ENCODE results near the gene PCBP3. TPM values are rescaled to one million over a fixed set of nuclear protein-coding genes. Genes with fewer than 3 reads are reported as not detected.
A peak's percentile ranks its signal among the peaks of the same experiment; 100 is the strongest.
"Not testable (repeated sequence)": the region's sequence is repeated elsewhere in the genome, so short reads cannot be mapped to it uniquely, and the experiment has no call there.

Gene PCBP3
- total RNA-seq, 2 experiments from 2014 or later, result 1.3 to 1.4 TPM

DNA sequence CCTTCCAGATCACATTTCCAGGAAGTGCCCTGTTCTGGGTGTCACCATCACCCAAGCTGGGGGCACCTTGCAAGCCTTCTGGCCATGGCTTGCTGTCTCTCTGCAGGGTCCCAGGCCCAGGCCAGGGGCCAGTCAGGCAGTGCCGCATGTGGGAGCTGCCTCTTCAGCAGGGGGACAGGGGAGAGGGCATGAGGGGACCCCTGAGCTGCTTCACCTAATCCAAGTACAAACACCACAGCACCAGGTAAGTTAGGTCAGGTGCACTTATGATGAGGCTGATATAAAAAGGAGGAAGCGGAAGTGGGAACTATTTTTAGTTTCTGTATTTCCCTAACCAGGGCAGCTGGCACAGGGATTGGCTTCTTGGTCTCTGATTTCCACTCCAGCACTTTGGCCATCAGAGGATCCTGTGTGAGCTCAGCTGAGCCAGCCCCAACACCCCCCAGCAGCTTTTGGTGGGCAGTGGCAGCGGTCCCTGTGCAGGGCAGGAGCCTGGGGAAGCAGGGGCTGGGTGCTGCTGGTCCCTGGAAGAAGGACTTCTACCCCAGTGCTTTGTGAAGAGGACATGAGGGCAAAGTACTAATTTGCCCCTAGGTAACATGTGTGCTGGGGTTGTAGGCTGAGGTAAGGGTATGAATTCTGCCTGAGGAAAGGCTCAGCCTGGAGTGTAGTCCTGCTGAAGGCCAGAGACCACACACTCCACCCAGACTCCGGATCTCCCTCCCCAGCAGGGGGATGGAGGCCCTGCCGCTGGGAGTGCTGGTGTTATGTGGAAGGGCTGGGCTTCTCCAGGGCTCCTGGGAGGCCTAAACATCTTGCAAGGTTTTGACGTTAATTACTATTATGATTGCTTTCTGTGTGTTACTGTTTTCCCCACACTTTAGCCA, 3.3 kb upstream of the PCBP3 start:
- CTCF ChIA-PET, result interaction anchor here (0.6 to 1.1 kb wide), 2 partner anchors 12 to 36 kb away, joined by 3 read pairs; no protein-coding TSS in a partner anchor
- Mint-ChIP-seq H3K4me1 (ENCODE audit: low read depth) (peaks cover 22% of the 10 kb centered on the region), H3K36me3 (ENCODE audit: low read depth) (no peaks in the 10 kb centered on the region), H3K27me3 (ENCODE audit: low read depth) (peaks cover 9% of the 10 kb centered on the region), H3K9me3 (ENCODE audit: insufficient read depth) (no peaks in the 10 kb centered on the region), H3K27ac (no peak overlapping the region), H3K4me3 (peak overlapping the region; percentile 36)
- DNase-seq (no peak), ATAC-seq (no peak)
- POLR2A ChIA-PET, result no interaction called here

DNA sequence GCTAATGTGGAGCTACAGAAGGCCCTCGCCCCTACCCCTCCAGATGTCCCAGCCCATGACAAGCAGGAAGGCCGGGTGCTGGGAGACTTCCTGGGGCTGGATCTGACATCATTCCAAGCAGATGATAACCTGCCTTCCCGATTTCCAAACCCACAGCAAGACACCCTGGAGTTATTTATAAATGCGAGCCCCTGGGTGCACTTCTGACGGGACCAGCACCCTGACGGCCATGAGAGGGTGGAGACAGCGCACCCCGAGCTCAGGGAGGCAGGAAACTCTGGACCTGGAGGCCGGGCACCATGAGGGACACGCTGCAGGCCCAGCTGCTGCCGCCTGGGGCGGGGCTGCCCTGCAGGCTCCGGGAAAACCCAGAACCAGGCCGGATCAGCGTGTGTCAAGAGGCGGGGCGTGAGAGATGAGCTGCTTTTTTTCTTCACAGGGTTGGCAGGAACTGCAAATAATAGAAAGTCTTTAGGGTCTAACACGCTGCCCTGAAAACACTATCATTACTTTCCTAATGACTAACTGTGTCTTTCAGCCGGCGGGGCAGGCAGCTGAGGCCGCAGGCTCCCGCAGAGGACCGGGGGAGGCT, 2.5 kb upstream of the PCBP3 start:
- Mint-ChIP-seq H3K27ac (no peak overlapping the region), H3K4me3 (peak overlapping the region; percentile 36), H3K36me3 (ENCODE audit: low read depth) (no peaks in the 10 kb centered on the region), H3K27me3 (ENCODE audit: low read depth) (peaks cover 14% of the 10 kb centered on the region), H3K4me1 (ENCODE audit: low read depth) (peaks cover 28% of the 10 kb centered on the region), H3K9me3 (ENCODE audit: insufficient read depth) (no peaks in the 10 kb centered on the region)
- no peak for ATAC-seq
- POLR2A ChIA-PET, result no interaction called here
- CTCF ChIA-PET, result interaction anchor here (1.1 kb wide), 1 partner anchor 13 kb away, joined by 3 read pairs; no protein-coding TSS in a partner anchor
- no peak for DNase-seq

- Mint-ChIP-seq H3K4me1 (ENCODE audit: low read depth) (peaks cover 28% of the 10 kb centered on the region), H3K27ac (no peak overlapping the region), H3K9me3 (ENCODE audit: insufficient read depth) (no peaks in the 10 kb centered on the region), H3K4me3 (peak overlapping the region; percentile 31), H3K36me3 (ENCODE audit: low read depth) (no peaks in the 10 kb centered on the region), H3K27me3 (ENCODE audit: low read depth) (peaks cover 14% of the 10 kb centered on the region)
- CTCF ChIA-PET, result no interaction called here
- POLR2A ChIA-PET, result no interaction called here
- no peak for DNase-seq
- no peak for ATAC-seq
Measured at GRCh38 chr21:45641480-45642035, 2.0 kb upstream of the PCBP3 start.

- H3K27me3 Mint-ChIP-seq (ENCODE audit: low read depth), result peaks cover 14% of the 10 kb centered on the region
- peaks cover 28% of the 10 kb centered on the region for H3K4me1 Mint-ChIP-seq (ENCODE audit: low read depth)
- ATAC-seq, result no peak
- CTCF ChIA-PET, result no interaction called here
- POLR2A ChIA-PET, result no interaction called here
- no peak for DNase-seq
- H3K9me3 Mint-ChIP-seq (ENCODE audit: insufficient read depth), result no peaks in the 10 kb centered on the region
- H3K4me3 Mint-ChIP-seq, result no peak overlapping the region
- H3K36me3 Mint-ChIP-seq (ENCODE audit: low read depth), result no peaks in the 10 kb centered on the region
- H3K27ac Mint-ChIP-seq, result no peak overlapping the region
Measured at GRCh38 chr21:45642122-45642813, 1.3 kb upstream of the PCBP3 start.

DNA sequence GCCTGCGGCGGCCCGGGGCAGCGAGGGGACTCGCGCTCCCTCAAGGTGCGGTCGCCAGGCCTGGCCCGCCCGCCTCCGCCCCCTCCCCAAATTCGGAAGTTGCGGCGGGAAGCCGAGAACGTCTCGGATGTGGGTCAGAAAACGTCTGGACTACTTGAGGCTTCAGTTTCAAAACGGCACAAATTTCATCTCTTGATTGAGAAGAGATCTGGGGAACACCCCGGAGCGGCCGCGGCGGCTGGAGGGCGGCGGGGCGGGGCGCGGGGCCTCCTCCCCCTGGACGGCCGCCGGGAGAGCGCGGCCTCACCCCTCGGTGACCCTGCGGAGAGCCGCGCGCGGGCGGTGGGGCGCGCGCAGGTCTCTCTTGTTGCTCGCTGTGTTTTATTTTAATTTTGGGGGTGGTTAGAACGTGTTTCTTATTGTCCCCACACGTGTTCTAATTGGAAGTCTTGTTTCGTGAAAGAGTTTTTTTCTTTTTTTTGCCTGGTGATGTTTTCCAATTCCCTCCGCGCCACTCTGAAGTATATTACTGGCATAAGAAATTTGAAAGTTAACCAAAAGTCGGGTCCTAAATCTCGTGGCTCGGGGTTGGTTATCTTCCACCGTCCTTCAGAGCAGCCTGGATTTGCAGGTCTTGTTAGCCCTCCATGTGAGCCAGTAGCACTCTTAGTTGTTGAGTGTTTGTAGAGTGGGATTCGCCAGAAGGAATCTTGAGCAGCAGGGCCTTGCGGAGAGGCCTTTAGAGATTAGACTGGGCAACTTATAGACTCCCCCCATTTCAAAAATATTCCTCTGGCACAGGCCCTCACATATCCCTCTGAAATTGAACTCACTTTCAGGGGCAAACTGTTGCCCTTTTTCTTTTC, 749 bp downstream of the PCBP3 start:
- DNase-seq, result no peak
- peak overlapping the region; percentile 11 for H3K27ac Mint-ChIP-seq
- POLR2A ChIA-PET, result no interaction called here

DNA sequence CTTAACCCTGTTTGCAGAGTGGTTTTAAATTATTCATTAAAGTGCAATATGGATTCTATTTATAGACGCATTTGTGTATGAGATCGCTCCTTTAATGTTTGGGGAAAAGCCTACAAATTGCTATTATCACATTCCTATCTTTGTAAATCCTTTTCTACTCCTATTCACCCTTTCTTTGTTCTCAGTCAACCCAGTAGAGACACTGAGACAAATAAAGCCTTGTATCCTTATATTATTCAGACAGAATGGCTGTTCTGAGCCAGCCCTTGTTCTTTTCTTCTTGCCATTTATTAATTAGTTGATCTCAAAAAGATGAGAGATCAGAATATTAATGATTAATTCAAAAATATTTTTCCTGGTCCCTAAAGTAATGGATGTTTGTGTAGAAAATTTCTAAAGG, 8.4 kb downstream of the PCBP3 start:
- POLR2A ChIA-PET, result no interaction called here
- no peak overlapping the region for H3K4me3 Mint-ChIP-seq

More for the DNA sequence above, 749 bp downstream of the PCBP3 start:
- no peak for ATAC-seq
- Mint-ChIP-seq H3K36me3 (ENCODE audit: low read depth) (no peaks in the 10 kb centered on the region), H3K9me3 (ENCODE audit: insufficient read depth) (no peaks in the 10 kb centered on the region), H3K4me1 (ENCODE audit: low read depth) (peaks cover 28% of the 10 kb centered on the region), H3K27me3 (ENCODE audit: low read depth) (peaks cover 18% of the 10 kb centered on the region), H3K4me3 (peak overlapping the region; percentile 64)
- CTCF ChIA-PET, result no interaction called here

GRCh38 chr21:45655124-45655523, 11.6 kb downstream of the PCBP3 start:
- POLR2A ChIA-PET, result no interaction called here
- H3K4me1 Mint-ChIP-seq (ENCODE audit: low read depth), result peaks cover 5% of the 10 kb centered on the region
- H3K36me3 Mint-ChIP-seq (ENCODE audit: low read depth), result no peaks in the 10 kb centered on the region
- H3K27ac Mint-ChIP-seq, result no peak overlapping the region
- ATAC-seq (no peak), DNase-seq (no peak)
- H3K9me3 Mint-ChIP-seq (ENCODE audit: insufficient read depth), result no peaks in the 10 kb centered on the region
- no peaks in the 10 kb centered on the region for H3K27me3 Mint-ChIP-seq (ENCODE audit: low read depth)
- CTCF ChIA-PET, result no interaction called here
- H3K4me3 Mint-ChIP-seq, result no peak overlapping the region

More for the DNA sequence above, 8.4 kb downstream of the PCBP3 start:
- H3K36me3 Mint-ChIP-seq (ENCODE audit: low read depth), result no peaks in the 10 kb centered on the region
- H3K4me1 Mint-ChIP-seq (ENCODE audit: low read depth), result no peaks in the 10 kb centered on the region
- H3K9me3 Mint-ChIP-seq (ENCODE audit: insufficient read depth), result no peaks in the 10 kb centered on the region
- DNase-seq (no peak), ATAC-seq (no peak)
- CTCF ChIA-PET, result no interaction called here
- H3K27ac Mint-ChIP-seq, result no peak overlapping the region
- peaks cover 4% of the 10 kb centered on the region for H3K27me3 Mint-ChIP-seq (ENCODE audit: low read depth)

DNA sequence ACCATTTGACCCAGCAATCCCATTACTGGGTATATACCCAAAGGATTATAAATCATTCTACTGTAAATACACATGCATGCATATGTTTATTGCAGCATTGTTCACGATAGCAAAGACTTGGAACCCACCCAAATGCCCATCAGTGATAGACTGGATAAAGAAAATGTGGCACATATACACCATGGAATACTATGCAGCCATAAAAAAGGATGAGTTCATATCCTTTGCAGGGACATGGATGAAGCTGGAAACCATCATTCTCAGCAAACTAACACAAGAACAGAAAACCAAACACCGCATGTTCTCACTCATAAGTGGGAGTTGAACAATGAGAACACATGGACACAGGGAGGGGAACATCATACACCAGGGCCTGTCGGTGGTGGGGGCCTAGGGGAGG, 12.6 kb downstream of the PCBP3 start:
- DNase-seq; H3K27me3 Mint-ChIP-seq (ENCODE audit: low read depth); H3K4me1 Mint-ChIP-seq (ENCODE audit: low read depth); POLR2A ChIA-PET; H3K36me3 Mint-ChIP-seq (ENCODE audit: low read depth); CTCF ChIA-PET; H3K9me3 Mint-ChIP-seq (ENCODE audit: insufficient read depth); H3K4me3 Mint-ChIP-seq; ATAC-seq; H3K27ac Mint-ChIP-seq: not testable (repeated sequence)

- H3K4me3 Mint-ChIP-seq; H3K36me3 Mint-ChIP-seq (ENCODE audit: low read depth); POLR2A ChIA-PET; H3K4me1 Mint-ChIP-seq (ENCODE audit: low read depth); ATAC-seq; CTCF ChIA-PET; H3K27ac Mint-ChIP-seq; DNase-seq; H3K27me3 Mint-ChIP-seq (ENCODE audit: low read depth): not testable (repeated sequence)
- peaks cover 12% of the 10 kb centered on the region for H3K9me3 Mint-ChIP-seq (ENCODE audit: insufficient read depth)
Measured at GRCh38 chr21:45661913-45662622, 18.5 kb downstream of the PCBP3 start.

GRCh38 chr21:45662623-45663245, 19.2 kb downstream of the PCBP3 start:
- H3K36me3 Mint-ChIP-seq (ENCODE audit: low read depth); ATAC-seq; H3K27ac Mint-ChIP-seq; H3K27me3 Mint-ChIP-seq (ENCODE audit: low read depth); DNase-seq; POLR2A ChIA-PET; H3K4me1 Mint-ChIP-seq (ENCODE audit: low read depth); H3K4me3 Mint-ChIP-seq; CTCF ChIA-PET: not testable (repeated sequence)
- H3K9me3 Mint-ChIP-seq (ENCODE audit: insufficient read depth), result peaks cover 18% of the 10 kb centered on the region

All from activated CD8-positive, alpha-beta T cell treated with anti-CD3 and anti-CD28 coated beads, Interleukin-2, amount 10 ng/mL, durations not matched to agents 7 days and 5 days (primary cell).